Osteoblast (primary cell): ENCODE results near the gene MCF2L. TPM values are rescaled to one million over a fixed set of nuclear protein-coding genes. Genes with fewer than 3 reads are reported as not detected.

Source experiments
- DNase-seq: peaks from one replicate; pipeline ENCODE4 v3.0.0; 2011; ENCODE audit warnings: low spot score, mixed read lengths; ENCODE audit not compliant: insufficient read length; ENCODE audit errors: missing footprints
- H2AFZ ChIP-seq: 2 replicates; pipeline ENCODE4 v1.6.0; 2011; ENCODE audit warnings: mild to moderate bottlenecking, low read length
- H3K27ac ChIP-seq: 2 replicates; pipeline ENCODE4 v1.5.1; 2011; ENCODE audit warnings: mild to moderate bottlenecking, low read depth, low read length, moderate library complexity
- H3K27me3 ChIP-seq: 2 replicates; pipeline ENCODE4 v1.6.0; 2012; ENCODE audit warnings: mild to moderate bottlenecking, control low read depth, inconsistent platforms, low read length, moderate library complexity; ENCODE audit not compliant: insufficient read depth
- H3K36me3 ChIP-seq: 2 replicates; pipeline ENCODE4 v1.5.1; 2011; ENCODE audit warnings: mild to moderate bottlenecking, low read length, control low read depth, moderate library complexity; ENCODE audit not compliant: insufficient read depth
- H3K4me1 ChIP-seq: 2 replicates; pipeline ENCODE4 v1.5.1; 2011; ENCODE audit warnings: mild to moderate bottlenecking, low read length, control low read depth, moderate library complexity; ENCODE audit not compliant: insufficient read depth
- H3K4me2 ChIP-seq: 2 replicates; pipeline ENCODE4 v1.6.0; 2011; ENCODE audit warnings: mild to moderate bottlenecking, low read length; ENCODE audit not compliant: insufficient read depth
- H3K4me3 ChIP-seq: fragments of 200-600 bp; sonication (generic); 3 replicates; pipeline ENCODE4 v1.5.1; 2012; ENCODE audit warnings: mild to moderate bottlenecking, low read length, inconsistent platforms; ENCODE audit not compliant: insufficient read depth
- H3K79me2 ChIP-seq: 2 replicates; pipeline ENCODE4 v1.6.0; 2012; ENCODE audit warnings: mild to moderate bottlenecking, low read length, control low read depth, inconsistent platforms; ENCODE audit not compliant: insufficient read depth
- H3K9me3 ChIP-seq: 2 replicates; pipeline ENCODE4 v1.5.1; 2011; ENCODE audit warnings: low read depth, low read length, control low read depth
- H4K20me1 ChIP-seq: 2 replicates; pipeline ENCODE4 v1.6.0; 2012; ENCODE audit warnings: mild to moderate bottlenecking, low read length, control low read depth; ENCODE audit not compliant: insufficient read depth
- total RNA-seq: library from RNA; depleted of rRNA; stranded (reverse); fragments of >200 nt; gene quantifications from 2 replicates; pipeline ENCODE4 v1.2.3, GENCODE V29; 2012
- TF ChIP-seq, protein P1 (sequence below): IDR thresholded peaks from 2 replicates; pipeline ENCODE4 v1.5.1; 2011; ENCODE audit warnings: mild to moderate bottlenecking, low read depth, low read length, moderate library complexity; ENCODE audit errors: extremely low read depth

Gene MCF2L
- total RNA-seq, 1 donor = 6.5 TPM

DNA sequence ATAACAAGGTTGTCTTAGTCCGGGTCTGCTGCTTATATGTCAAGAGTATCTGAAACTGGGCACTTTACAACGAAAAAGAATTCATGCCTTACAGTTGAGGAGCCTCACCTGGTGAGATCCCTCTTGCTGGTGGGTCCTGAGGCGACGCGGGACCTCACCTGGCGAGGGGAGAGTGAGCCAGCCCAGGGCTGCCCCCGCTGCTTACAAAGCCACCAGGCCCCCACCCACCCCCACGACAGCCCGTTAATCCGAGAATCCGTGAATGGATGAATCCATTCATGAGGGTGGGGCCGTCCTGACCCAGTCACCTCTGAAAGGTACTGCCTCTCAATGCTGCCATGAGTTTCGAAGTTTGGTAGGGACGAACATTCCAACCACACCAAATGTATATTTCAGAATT lies 82.6 kb downstream of the MCF2L start:
- Histone ChIP-seq H4K20me1 (no peaks in the 10 kb centered on the region), H3K4me3 (no peak overlapping the region), H3K4me2 (no peak overlapping the region), H3K79me2 (no peaks in the 10 kb centered on the region), H3K4me1 (no peaks in the 10 kb centered on the region), H3K27ac (no peak overlapping the region), H3K9me3 (no peaks in the 10 kb centered on the region), H3K36me3 (no peaks in the 10 kb centered on the region), H3K27me3 (peaks cover 59% of the 10 kb centered on the region), H2AFZ (no peak overlapping the region)
- no peak for DNase-seq
- TF ChIP-seq, protein P1, sequence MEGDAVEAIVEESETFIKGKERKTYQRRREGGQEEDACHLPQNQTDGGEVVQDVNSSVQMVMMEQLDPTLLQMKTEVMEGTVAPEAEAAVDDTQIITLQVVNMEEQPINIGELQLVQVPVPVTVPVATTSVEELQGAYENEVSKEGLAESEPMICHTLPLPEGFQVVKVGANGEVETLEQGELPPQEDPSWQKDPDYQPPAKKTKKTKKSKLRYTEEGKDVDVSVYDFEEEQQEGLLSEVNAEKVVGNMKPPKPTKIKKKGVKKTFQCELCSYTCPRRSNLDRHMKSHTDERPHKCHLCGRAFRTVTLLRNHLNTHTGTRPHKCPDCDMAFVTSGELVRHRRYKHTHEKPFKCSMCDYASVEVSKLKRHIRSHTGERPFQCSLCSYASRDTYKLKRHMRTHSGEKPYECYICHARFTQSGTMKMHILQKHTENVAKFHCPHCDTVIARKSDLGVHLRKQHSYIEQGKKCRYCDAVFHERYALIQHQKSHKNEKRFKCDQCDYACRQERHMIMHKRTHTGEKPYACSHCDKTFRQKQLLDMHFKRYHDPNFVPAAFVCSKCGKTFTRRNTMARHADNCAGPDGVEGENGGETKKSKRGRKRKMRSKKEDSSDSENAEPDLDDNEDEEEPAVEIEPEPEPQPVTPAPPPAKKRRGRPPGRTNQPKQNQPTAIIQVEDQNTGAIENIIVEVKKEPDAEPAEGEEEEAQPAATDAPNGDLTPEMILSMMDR = no peak

DNA sequence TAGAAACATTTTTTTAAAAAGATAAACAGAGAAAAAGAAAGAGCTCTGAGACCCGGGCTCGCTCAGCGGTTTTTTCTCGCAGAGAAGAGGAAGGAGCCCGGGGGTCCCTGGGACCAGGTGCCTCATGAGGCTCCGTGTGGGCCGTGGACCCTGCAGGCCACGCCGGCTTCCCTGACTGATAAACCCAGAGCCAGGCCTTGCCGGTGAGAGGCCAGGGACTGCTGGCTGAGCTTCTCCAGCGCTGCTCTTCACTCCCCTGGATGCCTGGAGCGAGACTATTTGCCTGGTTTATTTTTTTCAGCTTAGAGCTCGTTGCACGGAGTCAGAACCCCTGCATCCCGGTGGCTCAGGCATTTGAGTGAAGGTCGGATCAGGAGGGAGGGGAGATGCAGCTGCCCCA lies 83.2 kb downstream of the MCF2L start:
- H3K36me3 ChIP-seq = no peaks in the 10 kb centered on the region
- peaks cover 59% of the 10 kb centered on the region for H3K27me3 ChIP-seq
- H3K4me2 ChIP-seq = no peak overlapping the region
- no peaks in the 10 kb centered on the region for H4K20me1 ChIP-seq
- H3K79me2 ChIP-seq = no peaks in the 10 kb centered on the region
- no peak overlapping the region for H3K27ac ChIP-seq
- H3K4me1 ChIP-seq = no peaks in the 10 kb centered on the region
- TF ChIP-seq, protein P1 = no peak
- peaks cover 2% of the 10 kb centered on the region for H3K9me3 ChIP-seq
- no peak overlapping the region for H2AFZ ChIP-seq
- no peak overlapping the region for H3K4me3 ChIP-seq
- DNase-seq = peak; percentile 71

DNA sequence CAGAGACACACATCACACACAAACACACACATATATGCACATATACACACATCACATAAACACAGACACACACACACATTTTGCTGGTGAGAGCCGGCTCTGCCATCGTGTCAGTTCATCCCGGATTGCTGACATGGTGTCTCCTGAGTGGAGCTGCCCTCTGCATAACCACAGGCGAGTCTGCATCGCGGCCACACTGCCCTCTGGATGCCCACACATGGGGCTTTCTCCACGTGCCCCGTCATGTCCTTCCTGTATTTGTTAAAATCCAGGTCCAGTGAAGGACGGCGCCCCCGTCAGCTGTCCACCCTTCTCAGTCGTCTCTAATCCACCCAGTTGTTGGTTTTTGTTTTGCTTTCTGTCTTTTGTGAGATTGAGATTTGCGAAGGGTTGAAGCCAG lies 84.0 kb downstream of the MCF2L start:
- no peaks in the 10 kb centered on the region for H3K79me2 ChIP-seq
- no peaks in the 10 kb centered on the region for H4K20me1 ChIP-seq
- peaks cover 59% of the 10 kb centered on the region for H3K27me3 ChIP-seq
- TF ChIP-seq, protein P1 = no peak
- peak; percentile 65 for DNase-seq
- H3K9me3 ChIP-seq = peaks cover 2% of the 10 kb centered on the region
- no peak overlapping the region for H3K4me2 ChIP-seq
- no peaks in the 10 kb centered on the region for H3K36me3 ChIP-seq
- no peak overlapping the region for H3K4me3 ChIP-seq
- H3K4me1 ChIP-seq = no peaks in the 10 kb centered on the region
- H3K27ac ChIP-seq = no peak overlapping the region
- H2AFZ ChIP-seq = no peak overlapping the region

DNA sequence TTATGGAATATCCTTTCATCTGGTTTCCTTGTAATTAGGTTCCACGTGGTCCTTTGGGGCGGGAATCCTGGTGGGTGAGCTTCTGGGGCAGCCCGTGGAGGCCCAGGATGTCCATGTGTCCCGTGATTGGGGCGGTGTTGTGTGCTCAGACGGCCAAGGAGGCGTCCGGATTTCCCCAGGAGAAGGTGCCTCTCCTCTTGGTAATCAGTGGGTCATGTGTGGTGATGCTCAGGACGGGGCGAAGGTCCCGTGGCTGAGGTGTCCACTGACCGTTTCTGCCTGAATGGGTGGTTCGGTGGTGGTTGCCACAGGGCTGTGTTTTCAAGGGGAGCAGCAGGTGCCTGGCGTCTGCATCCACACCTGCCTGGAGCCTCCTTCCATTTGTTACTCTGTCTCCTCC lies 84.4 kb downstream of the MCF2L start:
- no peak overlapping the region for H2AFZ ChIP-seq
- H3K27me3 ChIP-seq = peaks cover 59% of the 10 kb centered on the region
- no peak overlapping the region for H3K4me2 ChIP-seq
- no peaks in the 10 kb centered on the region for H4K20me1 ChIP-seq
- TF ChIP-seq, protein P1 = no peak
- no peaks in the 10 kb centered on the region for H3K79me2 ChIP-seq
- H3K27ac ChIP-seq = no peak overlapping the region
- no peak overlapping the region for H3K4me3 ChIP-seq
- H3K36me3 ChIP-seq = no peaks in the 10 kb centered on the region
- H3K4me1 ChIP-seq = no peaks in the 10 kb centered on the region
- H3K9me3 ChIP-seq = peaks cover 4% of the 10 kb centered on the region
- DNase-seq = no peak
